ENCODE measurements around the gene VSIR.

DNA sequence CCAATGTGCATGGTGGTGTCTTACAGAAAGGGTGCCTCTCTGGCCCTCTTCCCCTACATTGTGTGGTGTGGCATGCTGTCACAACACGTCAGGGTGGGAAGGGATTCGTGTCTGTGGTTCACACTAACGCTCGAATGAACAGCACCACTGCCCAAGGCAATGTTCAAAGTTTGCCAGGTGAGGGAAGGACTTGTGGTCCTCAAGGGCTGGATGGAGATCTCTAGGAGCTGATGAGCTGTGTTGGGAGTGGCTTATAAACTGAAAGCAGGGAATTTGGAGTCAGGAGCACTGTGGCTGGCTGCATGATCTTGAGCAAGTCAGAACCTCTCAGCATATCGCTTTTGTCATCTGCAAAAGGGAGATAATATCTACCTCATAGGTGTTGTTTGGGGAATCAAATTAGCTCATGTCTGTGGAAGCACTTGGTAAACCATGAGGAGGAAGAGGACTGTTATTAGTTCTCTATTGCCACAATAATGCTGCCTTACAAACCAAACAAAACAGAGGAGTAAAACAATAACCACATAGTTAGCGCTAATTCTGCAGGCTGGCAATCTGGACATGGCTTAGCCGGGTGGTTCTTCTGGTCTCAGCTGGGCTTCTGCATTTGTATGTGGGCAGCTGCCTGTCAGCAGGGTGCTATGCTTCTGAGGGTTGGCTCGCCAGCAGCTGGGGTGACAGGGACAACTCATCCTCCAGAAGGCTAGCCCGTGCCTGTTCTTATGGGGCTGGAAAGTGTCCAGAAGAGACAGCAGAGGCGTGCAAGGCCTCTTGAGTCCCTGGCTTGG, 30.8 kb downstream of the VSIR start:
- TF ChIP-seq, protein P1, sequence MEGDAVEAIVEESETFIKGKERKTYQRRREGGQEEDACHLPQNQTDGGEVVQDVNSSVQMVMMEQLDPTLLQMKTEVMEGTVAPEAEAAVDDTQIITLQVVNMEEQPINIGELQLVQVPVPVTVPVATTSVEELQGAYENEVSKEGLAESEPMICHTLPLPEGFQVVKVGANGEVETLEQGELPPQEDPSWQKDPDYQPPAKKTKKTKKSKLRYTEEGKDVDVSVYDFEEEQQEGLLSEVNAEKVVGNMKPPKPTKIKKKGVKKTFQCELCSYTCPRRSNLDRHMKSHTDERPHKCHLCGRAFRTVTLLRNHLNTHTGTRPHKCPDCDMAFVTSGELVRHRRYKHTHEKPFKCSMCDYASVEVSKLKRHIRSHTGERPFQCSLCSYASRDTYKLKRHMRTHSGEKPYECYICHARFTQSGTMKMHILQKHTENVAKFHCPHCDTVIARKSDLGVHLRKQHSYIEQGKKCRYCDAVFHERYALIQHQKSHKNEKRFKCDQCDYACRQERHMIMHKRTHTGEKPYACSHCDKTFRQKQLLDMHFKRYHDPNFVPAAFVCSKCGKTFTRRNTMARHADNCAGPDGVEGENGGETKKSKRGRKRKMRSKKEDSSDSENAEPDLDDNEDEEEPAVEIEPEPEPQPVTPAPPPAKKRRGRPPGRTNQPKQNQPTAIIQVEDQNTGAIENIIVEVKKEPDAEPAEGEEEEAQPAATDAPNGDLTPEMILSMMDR (IDR thresholded peaks at IDR 0.05; ENCODE audit: insufficient read depth, low read length) = no peak
- TF ChIP-seq SPI1 (IDR thresholded peaks at IDR 0.05; ENCODE audit: borderline replicate concordance, low read depth) = no peak
- TF ChIP-seq POLR2AphosphoS5 (IDR thresholded peaks at IDR 0.05; ENCODE audit: low read depth) = peak; percentile 35; the same call in 1 of the 2 replicates
- TF ChIP-seq, protein P2, sequence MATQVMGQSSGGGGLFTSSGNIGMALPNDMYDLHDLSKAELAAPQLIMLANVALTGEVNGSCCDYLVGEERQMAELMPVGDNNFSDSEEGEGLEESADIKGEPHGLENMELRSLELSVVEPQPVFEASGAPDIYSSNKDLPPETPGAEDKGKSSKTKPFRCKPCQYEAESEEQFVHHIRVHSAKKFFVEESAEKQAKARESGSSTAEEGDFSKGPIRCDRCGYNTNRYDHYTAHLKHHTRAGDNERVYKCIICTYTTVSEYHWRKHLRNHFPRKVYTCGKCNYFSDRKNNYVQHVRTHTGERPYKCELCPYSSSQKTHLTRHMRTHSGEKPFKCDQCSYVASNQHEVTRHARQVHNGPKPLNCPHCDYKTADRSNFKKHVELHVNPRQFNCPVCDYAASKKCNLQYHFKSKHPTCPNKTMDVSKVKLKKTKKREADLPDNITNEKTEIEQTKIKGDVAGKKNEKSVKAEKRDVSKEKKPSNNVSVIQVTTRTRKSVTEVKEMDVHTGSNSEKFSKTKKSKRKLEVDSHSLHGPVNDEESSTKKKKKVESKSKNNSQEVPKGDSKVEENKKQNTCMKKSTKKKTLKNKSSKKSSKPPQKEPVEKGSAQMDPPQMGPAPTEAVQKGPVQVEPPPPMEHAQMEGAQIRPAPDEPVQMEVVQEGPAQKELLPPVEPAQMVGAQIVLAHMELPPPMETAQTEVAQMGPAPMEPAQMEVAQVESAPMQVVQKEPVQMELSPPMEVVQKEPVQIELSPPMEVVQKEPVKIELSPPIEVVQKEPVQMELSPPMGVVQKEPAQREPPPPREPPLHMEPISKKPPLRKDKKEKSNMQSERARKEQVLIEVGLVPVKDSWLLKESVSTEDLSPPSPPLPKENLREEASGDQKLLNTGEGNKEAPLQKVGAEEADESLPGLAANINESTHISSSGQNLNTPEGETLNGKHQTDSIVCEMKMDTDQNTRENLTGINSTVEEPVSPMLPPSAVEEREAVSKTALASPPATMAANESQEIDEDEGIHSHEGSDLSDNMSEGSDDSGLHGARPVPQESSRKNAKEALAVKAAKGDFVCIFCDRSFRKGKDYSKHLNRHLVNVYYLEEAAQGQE (IDR thresholded peaks at IDR 0.05; ENCODE audit: insufficient replicate concordance, low read depth) = no peak
- TF ChIP-seq GABPA (IDR thresholded peaks at IDR 0.05; ENCODE audit: low read depth) = no peak

All from HL-60 (cell line).